Measurements from ENCODE around the gene RRP1B.
"Not testable (repeated sequence)": the region's sequence is repeated elsewhere in the genome, so short reads cannot be mapped to it uniquely, and the experiment has no call there.

The RRP1B gene

GRCh38 chr21:43667191-43667904 is 8.0 kb downstream of the RRP1B start:
- no peak for DNase-seq (ENCODE audit: low read depth in 1 of 2, low spot score in 1 of 2)

- no peak for DNase-seq (ENCODE audit: low read depth in 1 of 2, low spot score in 1 of 2)
Measured at GRCh38 chr21:43669828-43670605, 10.7 kb downstream of the RRP1B start.

- DNase-seq (ENCODE audit: low read depth in 1 of 2, low spot score in 1 of 2): no peak
Measured at GRCh38 chr21:43675871-43676270, 16.5 kb downstream of the RRP1B start.

GRCh38 chr21:43676391-43676790 is 17.0 kb downstream of the RRP1B start:
- DNase-seq (ENCODE audit: low read depth in 1 of 2, low spot score in 1 of 2): no peak

GRCh38 chr21:43679951-43680350 is 20.6 kb downstream of the RRP1B start:
- DNase-seq (ENCODE audit: low read depth in 1 of 2, low spot score in 1 of 2): no peak

GRCh38 chr21:43680421-43680820 is 21.1 kb downstream of the RRP1B start:
- DNase-seq (ENCODE audit: low read depth in 1 of 2, low spot score in 1 of 2): not testable (repeated sequence)

- DNase-seq (ENCODE audit: low read depth in 1 of 2, low spot score in 1 of 2): no peak
Measured at GRCh38 chr21:43681650-43682049, 22.3 kb downstream of the RRP1B start.

GRCh38 chr21:43684424-43684823 is 25.1 kb downstream of the RRP1B start:
- no peak for DNase-seq (ENCODE audit: low read depth in 1 of 2, low spot score in 1 of 2)

GRCh38 chr21:43686811-43687565 is 27.6 kb downstream of the RRP1B start:
- no peak for DNase-seq (ENCODE audit: low read depth in 1 of 2, low spot score in 1 of 2)

GRCh38 chr21:43687566-43688399 is 28.4 kb downstream of the RRP1B start:
- no peak for DNase-seq (ENCODE audit: low read depth in 1 of 2, low spot score in 1 of 2)

- no peak for DNase-seq (ENCODE audit: low read depth in 1 of 2, low spot score in 1 of 2)
Measured at GRCh38 chr21:43688906-43689305, 29.5 kb downstream of the RRP1B start.

GRCh38 chr21:43689556-43690337 is 30.4 kb downstream of the RRP1B start:
- DNase-seq (ENCODE audit: low read depth in 1 of 2, low spot score in 1 of 2): no peak

GRCh38 chr21:43690346-43690745 is 31.0 kb downstream of the RRP1B start:
- DNase-seq (ENCODE audit: low read depth in 1 of 2, low spot score in 1 of 2): no peak

- no peak for DNase-seq (ENCODE audit: low read depth in 1 of 2, low spot score in 1 of 2)
Measured at GRCh38 chr21:43691086-43691795, 31.9 kb downstream of the RRP1B start.

GRCh38 chr21:43691801-43692200 is 32.4 kb downstream of the RRP1B start:
- no peak for DNase-seq (ENCODE audit: low read depth in 1 of 2, low spot score in 1 of 2)

GRCh38 chr21:43692949-43693348 is 33.6 kb downstream of the RRP1B start:
- DNase-seq (ENCODE audit: low read depth in 1 of 2, low spot score in 1 of 2): no peak

GRCh38 chr21:43693981-43694380 is 34.6 kb downstream of the RRP1B start:
- DNase-seq (ENCODE audit: low read depth in 1 of 2, low spot score in 1 of 2): no peak

GRCh38 chr21:43694437-43695079 is 35.2 kb downstream of the RRP1B start:
- no peak for DNase-seq (ENCODE audit: low read depth in 1 of 2, low spot score in 1 of 2)

- DNase-seq (ENCODE audit: low read depth in 1 of 2, low spot score in 1 of 2): no peak
Measured at GRCh38 chr21:43696214-43696613, 36.9 kb downstream of the RRP1B start.
